Left lung (tissue), 10 donors: ENCODE data around the gene ARHGAP27. TPM values are rescaled to one million over a fixed set of nuclear protein-coding genes. Genes with fewer than 3 reads are reported as not detected.

Experiments
- ATAC-seq: fragments of 200-7000 bp; cut with Tn5 transposase; one replicate; pipeline ENCODE4 v1.9.1; 2020; ENCODE audit warnings: moderate library complexity
- DNase-seq, 4 donors: peaks; one replicate each; pipeline ENCODE4 v3.0.0-alpha.2; 2013 to 2020
- H3K27ac ChIP-seq, 2 donors: fragments of 200-600 bp; sonication (generic) in 1 of 2; one replicate each; pipeline versions ENCODE4 v1.5.0 to v1.8.0; 2020 to 2021
- H3K27me3 ChIP-seq, 2 donors: fragments of 200-600 bp; sonication (generic) in 1 of 2; one replicate each; pipeline versions ENCODE4 v1.5.0 to v1.8.0; 2020 to 2021
- H3K36me3 ChIP-seq, 2 donors: fragments of 200-600 bp; sonication (generic) in 1 of 2; one replicate each; pipeline versions ENCODE4 v1.5.0 to v1.8.0; 2020 to 2021
- H3K4me1 ChIP-seq, 2 donors: fragments of 200-600 bp; one replicate each; pipeline ENCODE4 v1.8.0; 2021
- H3K4me3 ChIP-seq, 2 donors: fragments of 200-600 bp; sonication (generic) in 1 of 2; one replicate each; pipeline versions ENCODE4 v1.5.0 to v1.8.0; 2020 to 2021; ENCODE audit warnings: mild to moderate bottlenecking in 1 of 2
- H3K9me3 ChIP-seq, 2 donors: fragments of 200-600 bp; sonication (generic) in 1 of 2; one replicate each; pipeline versions ENCODE4 v1.5.0 to v1.8.0; 2020 to 2021
- intact Hi-C, 2 donors: fragments of 100-400 bp; cut with DNase I; formaldehyde crosslinking; loops; one replicate each; pipeline versions ENCODE4 v1.11.2 to v1.14.2; 2022
- polyA plus RNA-seq, 6 donors: library from polyadenylated mRNA; unstranded; fragments of 120-200 nt; gene quantifications; one replicate each; pipeline ENCODE4 v1.2.1, GENCODE V29; 2013; ENCODE audit not compliant: insufficient read length in 6 of 6
- total RNA-seq, 2 donors: library from RNA; stranded (reverse); fragmentation: NEBNext Ultra II Directional; extraction: Animal tissue kit (Norgen Biotek cat#: 25700); gene quantifications; one replicate each; pipeline ENCODE4 v1.2.1, GENCODE V29; 2021
- TF ChIP-seq, protein P1 (sequence below), 2 donors: fragments of 200-600 bp; sonication (generic) in 1 of 2; IDR thresholded peaks; one replicate each; pipeline versions ENCODE4 v1.5.0 to v1.8.0; 2021; ENCODE audit warnings: antibody characterized with exemption in 2 of 2
- donor health status: DM: no; HTN: yes; CAD: no.
- donor health status: DM: no; HTN: no; CAD: no.

Gene ARHGAP27
- total and polyA plus RNA-seq, 8 donors = 22.3 to 80.6 (median 29.2) TPM

DNA sequence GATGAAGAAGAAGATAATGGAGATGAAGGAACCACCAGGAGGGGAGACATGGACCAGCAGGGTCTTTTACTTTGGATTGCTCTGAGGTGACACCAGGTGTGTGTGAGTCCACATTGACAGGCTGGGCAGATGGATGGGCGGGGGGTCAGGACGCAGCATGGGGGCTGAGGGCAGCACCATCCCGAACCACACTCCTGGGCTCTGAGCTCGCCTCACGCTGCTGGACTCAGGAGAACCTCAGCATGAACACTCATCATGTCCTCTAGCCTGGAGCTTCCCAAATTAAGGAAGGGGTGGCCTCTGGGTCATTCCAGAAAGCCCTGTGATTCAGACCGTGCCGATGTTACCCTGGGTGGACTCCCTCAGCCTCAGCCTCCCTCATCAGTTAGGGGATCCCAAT is 65.5 kb downstream of the ARHGAP27 start:
- peaks cover 0 to 12% of the 10 kb centered on the region in 2 donors for H3K27me3 ChIP-seq
- no peaks in the 10 kb centered on the region for H3K9me3 ChIP-seq
- TF ChIP-seq, protein P1, sequence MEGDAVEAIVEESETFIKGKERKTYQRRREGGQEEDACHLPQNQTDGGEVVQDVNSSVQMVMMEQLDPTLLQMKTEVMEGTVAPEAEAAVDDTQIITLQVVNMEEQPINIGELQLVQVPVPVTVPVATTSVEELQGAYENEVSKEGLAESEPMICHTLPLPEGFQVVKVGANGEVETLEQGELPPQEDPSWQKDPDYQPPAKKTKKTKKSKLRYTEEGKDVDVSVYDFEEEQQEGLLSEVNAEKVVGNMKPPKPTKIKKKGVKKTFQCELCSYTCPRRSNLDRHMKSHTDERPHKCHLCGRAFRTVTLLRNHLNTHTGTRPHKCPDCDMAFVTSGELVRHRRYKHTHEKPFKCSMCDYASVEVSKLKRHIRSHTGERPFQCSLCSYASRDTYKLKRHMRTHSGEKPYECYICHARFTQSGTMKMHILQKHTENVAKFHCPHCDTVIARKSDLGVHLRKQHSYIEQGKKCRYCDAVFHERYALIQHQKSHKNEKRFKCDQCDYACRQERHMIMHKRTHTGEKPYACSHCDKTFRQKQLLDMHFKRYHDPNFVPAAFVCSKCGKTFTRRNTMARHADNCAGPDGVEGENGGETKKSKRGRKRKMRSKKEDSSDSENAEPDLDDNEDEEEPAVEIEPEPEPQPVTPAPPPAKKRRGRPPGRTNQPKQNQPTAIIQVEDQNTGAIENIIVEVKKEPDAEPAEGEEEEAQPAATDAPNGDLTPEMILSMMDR (IDR thresholded peaks at IDR 0.05) = no peak
- peaks cover 9 to 16% of the 10 kb centered on the region in 2 donors for H3K4me1 ChIP-seq
- no peak for ATAC-seq
- no peak overlapping the region for H3K4me3 ChIP-seq
- H3K36me3 ChIP-seq = no peaks in the 10 kb centered on the region
- no peak overlapping the region for H3K27ac ChIP-seq
- no peak for DNase-seq
- intact Hi-C loops = no loop called here

DNA sequence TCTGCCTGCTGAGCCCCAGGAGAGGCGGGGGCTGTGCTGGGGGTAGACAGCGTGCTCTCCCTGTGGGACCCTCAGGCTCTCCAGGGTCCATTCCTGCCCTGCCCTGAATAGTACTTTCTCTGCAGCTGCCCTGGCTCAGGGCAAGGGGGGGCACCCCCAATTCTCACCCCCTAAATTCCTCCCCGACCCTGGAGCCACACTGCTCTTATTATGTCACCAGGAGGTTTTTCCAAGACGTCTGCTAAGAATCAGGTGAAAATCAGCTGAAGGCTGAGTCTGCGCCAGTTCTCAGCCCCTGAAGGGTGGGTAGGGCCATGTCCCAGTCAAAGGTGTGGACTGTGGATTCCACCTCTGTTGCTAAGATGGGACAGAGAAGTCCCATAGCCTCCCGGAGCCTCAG is 66.0 kb downstream of the ARHGAP27 start:
- H3K36me3 ChIP-seq = no peaks in the 10 kb centered on the region

DNA sequence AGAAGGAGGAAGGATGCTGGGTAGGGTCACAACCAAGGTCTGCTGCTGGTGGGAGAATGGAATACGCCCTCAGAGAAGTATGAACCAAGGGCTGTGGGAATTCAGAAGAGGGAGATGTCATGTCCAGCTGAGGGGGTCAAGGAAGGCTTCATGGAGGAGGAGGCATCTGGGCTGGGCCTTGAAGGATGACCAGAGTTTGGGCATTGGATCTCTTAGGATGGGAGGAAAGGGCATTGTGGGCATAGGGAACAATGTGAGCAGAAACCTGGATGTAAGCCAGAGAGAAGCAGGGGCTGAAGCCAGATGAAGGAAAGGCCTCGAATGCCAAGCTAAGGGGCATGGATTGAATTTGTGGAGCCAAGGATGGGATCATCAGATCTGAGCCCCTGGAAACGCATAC is 66.6 kb downstream of the ARHGAP27 start:
- intact Hi-C loops = no loop called here
- Histone ChIP-seq H3K27ac (no peak overlapping the region), H3K9me3 (no peaks in the 10 kb centered on the region), H3K27me3 (peaks cover 0 to under 1% of the 10 kb centered on the region in 2 donors), H3K36me3 (no peaks in the 10 kb centered on the region), H3K4me3 (no peak overlapping the region), H3K4me1 (peaks cover 3 to 4% of the 10 kb centered on the region in 2 donors)
- TF ChIP-seq, protein P1 (IDR thresholded peaks at IDR 0.05) = no peak
- no peak for ATAC-seq
- DNase-seq = no peak

More for the DNA sequence above, 66.0 kb downstream of the ARHGAP27 start:
- no peak for ATAC-seq
- intact Hi-C loops = no loop called here
- Histone ChIP-seq H3K4me1 (peaks cover 7 to 10% of the 10 kb centered on the region in 2 donors), H3K9me3 (no peaks in the 10 kb centered on the region), H3K27ac (no peak overlapping the region), H3K27me3 (peaks cover 0 to 7% of the 10 kb centered on the region in 2 donors), H3K4me3 (no peak overlapping the region)
- TF ChIP-seq, protein P1 (IDR thresholded peaks at IDR 0.05) = no peak
- DNase-seq = no peak

DNA sequence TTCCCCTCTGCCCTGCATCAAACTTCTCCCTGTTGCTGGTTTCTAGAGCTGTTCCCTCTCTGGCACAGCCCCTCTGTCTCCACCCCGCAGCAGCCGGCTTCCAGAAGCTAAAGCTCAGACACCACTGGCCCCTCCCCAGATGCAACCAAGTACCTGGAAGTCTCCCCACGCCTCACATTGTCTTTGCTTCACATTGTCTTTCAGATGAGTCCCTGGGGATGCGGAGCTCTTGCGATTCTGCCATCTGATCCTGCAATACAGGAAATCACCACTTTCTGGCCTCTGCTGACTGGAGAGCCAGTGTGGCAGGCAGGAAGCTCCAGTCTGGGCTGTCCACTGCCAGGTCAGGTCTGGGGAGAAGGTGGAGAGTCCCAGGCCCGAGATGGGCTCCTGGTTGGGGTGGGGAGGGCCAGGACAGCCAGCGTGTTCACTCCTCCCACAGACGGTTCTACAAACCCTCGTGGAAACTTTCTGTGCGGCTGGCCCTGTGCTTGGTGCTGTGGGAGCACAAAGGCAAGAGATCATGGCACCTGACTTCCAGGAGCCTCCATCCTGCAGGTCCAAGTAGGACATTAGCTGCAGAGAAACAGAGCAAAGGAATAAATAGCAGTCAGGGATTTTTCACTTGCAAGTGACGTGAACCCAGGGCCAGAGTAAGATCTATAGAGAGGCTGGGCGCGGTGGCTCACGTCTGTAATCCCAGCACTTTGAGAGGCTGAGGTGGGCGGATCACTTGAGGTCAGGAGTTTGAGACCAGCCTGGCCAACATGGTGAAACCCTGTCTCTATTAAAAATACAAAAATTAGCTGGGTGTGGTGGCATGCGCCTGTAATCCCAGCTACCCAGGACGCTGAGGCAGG is 67.9 kb downstream of the ARHGAP27 start:
- H3K36me3 ChIP-seq = no peaks in the 10 kb centered on the region
- H3K4me1 ChIP-seq = no peaks in the 10 kb centered on the region
- H3K4me3 ChIP-seq = no peak overlapping the region
- H3K27ac ChIP-seq = no peak overlapping the region
- DNase-seq (no peak), ATAC-seq (no peak)
- no peaks in the 10 kb centered on the region for H3K9me3 ChIP-seq
- TF ChIP-seq, protein P1 (IDR thresholded peaks at IDR 0.05) = no peak
- intact Hi-C loops = no loop called here
- no peaks in the 10 kb centered on the region for H3K27me3 ChIP-seq

DNA sequence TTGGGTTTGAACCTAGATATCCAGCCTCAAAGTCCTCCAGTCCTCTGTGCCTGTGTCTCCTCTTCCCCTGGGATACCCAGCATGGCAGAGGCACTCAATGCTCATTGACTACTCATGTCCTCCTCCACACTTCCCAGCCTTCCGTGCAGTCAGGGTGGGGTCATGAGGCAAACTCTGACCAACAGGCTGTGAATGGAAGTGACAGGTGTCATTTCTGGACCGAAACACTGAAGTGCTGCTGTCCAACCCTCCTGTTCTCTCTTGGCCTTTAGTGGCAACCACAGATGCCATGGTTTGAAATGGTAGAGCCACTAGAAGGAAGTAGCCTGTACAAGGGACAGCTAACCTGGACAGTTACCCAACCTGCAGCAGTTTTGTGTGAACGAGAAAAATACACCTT is 69.2 kb downstream of the ARHGAP27 start:
- Histone ChIP-seq H3K4me1 (no peaks in the 10 kb centered on the region), H3K27me3 (no peaks in the 10 kb centered on the region), H3K36me3 (no peaks in the 10 kb centered on the region), H3K27ac (no peak overlapping the region), H3K9me3 (no peaks in the 10 kb centered on the region), H3K4me3 (no peak overlapping the region)
- intact Hi-C loops = no loop called here
- ATAC-seq = no peak
- TF ChIP-seq, protein P1 (IDR thresholded peaks at IDR 0.05) = no peak
- no peak for DNase-seq
